ENCODE measurements around the gene GABRP. TPM values are rescaled to one million over a fixed set of nuclear protein-coding genes. Genes with fewer than 3 reads are reported as not detected.

GABRP gene
- total RNA-seq, 6 donors from 2014 or later, result 0.20 to 5.3 (median 0.28) TPM; not detected in 2

GRCh38 chr5:170748951-170749471 is 34.5 kb upstream of the GABRP start:
- Histone ChIP-seq H3K4me1 (peaks cover 21 to 37% (median 35%) of the 10 kb centered on the region in 4 donors), H3K9me3 (no peaks in the 10 kb centered on the region), H3K4me3 (no peak overlapping the region), H3K27ac (no peak overlapping the region), H3K27me3 (no peaks in the 10 kb centered on the region), H3K36me3 (no peaks in the 10 kb centered on the region)
- WGBS, 2 donors, result 59 to 67% methylated on average over 11 to 13 of the region's 13 CpGs
- DNase-seq, result no peak
- TF ChIP-seq EP300 (IDR thresholded peaks at IDR 0.05) (no peak), POLR2AphosphoS5 (IDR thresholded peaks at IDR 0.05) (no peak)
- ATAC-seq (ENCODE audit: low FRiP score in 2 of 2), result no peak

GRCh38 chr5:170749911-170750431 is 33.6 kb upstream of the GABRP start:
- ATAC-seq (ENCODE audit: low FRiP score in 2 of 2) (no peak), DNase-seq (no peak)
- Histone ChIP-seq H3K27me3 (no peaks in the 10 kb centered on the region), H3K27ac (no peak overlapping the region), H3K4me1 (peaks cover 12 to 28% (median 25%) of the 10 kb centered on the region in 4 donors), H3K9me3 (no peaks in the 10 kb centered on the region), H3K36me3 (no peaks in the 10 kb centered on the region), H3K4me3 (no peak overlapping the region)
- TF ChIP-seq, protein P1, sequence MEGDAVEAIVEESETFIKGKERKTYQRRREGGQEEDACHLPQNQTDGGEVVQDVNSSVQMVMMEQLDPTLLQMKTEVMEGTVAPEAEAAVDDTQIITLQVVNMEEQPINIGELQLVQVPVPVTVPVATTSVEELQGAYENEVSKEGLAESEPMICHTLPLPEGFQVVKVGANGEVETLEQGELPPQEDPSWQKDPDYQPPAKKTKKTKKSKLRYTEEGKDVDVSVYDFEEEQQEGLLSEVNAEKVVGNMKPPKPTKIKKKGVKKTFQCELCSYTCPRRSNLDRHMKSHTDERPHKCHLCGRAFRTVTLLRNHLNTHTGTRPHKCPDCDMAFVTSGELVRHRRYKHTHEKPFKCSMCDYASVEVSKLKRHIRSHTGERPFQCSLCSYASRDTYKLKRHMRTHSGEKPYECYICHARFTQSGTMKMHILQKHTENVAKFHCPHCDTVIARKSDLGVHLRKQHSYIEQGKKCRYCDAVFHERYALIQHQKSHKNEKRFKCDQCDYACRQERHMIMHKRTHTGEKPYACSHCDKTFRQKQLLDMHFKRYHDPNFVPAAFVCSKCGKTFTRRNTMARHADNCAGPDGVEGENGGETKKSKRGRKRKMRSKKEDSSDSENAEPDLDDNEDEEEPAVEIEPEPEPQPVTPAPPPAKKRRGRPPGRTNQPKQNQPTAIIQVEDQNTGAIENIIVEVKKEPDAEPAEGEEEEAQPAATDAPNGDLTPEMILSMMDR (IDR thresholded peaks at IDR 0.05), result no peak
- TF ChIP-seq POLR2A (IDR thresholded peaks at IDR 0.05), result no peak
- TF ChIP-seq POLR2AphosphoS5 (IDR thresholded peaks at IDR 0.05), result no peak
- TF ChIP-seq EP300 (IDR thresholded peaks at IDR 0.05), result no peak
- WGBS, 2 donors, result 62 to 76% methylated on average over 7 of the region's 7 CpGs

DNA sequence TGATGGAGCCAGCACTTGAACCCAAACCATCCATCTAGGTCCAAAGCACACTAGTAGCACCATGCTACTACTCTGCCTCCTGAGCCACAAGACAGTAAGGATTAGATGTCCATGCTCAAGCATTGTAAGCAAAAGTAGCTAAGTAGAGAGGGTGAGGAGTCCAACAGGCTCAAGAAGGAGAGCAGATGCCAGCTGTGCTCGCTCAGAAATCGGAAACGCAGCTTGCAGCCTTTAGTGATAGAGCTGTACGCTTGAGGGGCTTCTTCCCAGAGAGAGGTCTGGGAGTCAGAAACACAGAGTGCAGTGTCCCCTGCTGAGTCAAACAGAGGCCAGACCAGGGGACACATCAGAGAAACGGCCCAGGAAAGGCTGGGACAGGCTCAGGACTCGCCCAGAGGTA is 32.7 kb upstream of the GABRP start:
- ATAC-seq (ENCODE audit: low FRiP score in 2 of 2), result no peak
- Histone ChIP-seq H3K4me1 (peaks cover 5 to 24% (median 18%) of the 10 kb centered on the region in 4 donors), H3K36me3 (no peaks in the 10 kb centered on the region), H3K27ac (no peak overlapping the region), H3K9me3 (no peaks in the 10 kb centered on the region), H3K4me3 (no peak overlapping the region), H3K27me3 (no peaks in the 10 kb centered on the region)
- no peak for DNase-seq
- WGBS, 2 donors, result 84% methylated on average over 6 of the region's 6 CpGs
- TF ChIP-seq POLR2AphosphoS5 (IDR thresholded peaks at IDR 0.05) (no peak), EP300 (IDR thresholded peaks at IDR 0.05) (no peak), POLR2A (IDR thresholded peaks at IDR 0.05) (no peak)
- TF ChIP-seq, protein P1 (IDR thresholded peaks at IDR 0.05), result no peak

- TF ChIP-seq EP300 (IDR thresholded peaks at IDR 0.05), result no peak
- TF ChIP-seq POLR2A (IDR thresholded peaks at IDR 0.05), result no peak
- TF ChIP-seq, protein P1 (IDR thresholded peaks at IDR 0.05), result no peak
- no peak for TF ChIP-seq POLR2AphosphoS5 (IDR thresholded peaks at IDR 0.05)
- 66 to 88% methylated on average over 11 of the region's 11 CpGs for WGBS, 2 donors
- no peaks in the 10 kb centered on the region for H3K9me3 ChIP-seq
- DNase-seq, result no peak
- no peaks in the 10 kb centered on the region for H3K27me3 ChIP-seq
- ATAC-seq (ENCODE audit: low FRiP score in 2 of 2), result no peak
- H3K27ac ChIP-seq, result no peak overlapping the region
- no peaks in the 10 kb centered on the region for H3K36me3 ChIP-seq
- H3K4me3 ChIP-seq, result no peak overlapping the region
- H3K4me1 ChIP-seq, result peaks cover 0 to 24% (median 17%) of the 10 kb centered on the region in 4 donors
Observed at GRCh38 chr5:170751631-170752030, 31.9 kb upstream of the GABRP start.

- no peak for ATAC-seq (ENCODE audit: low FRiP score in 2 of 2)
- Histone ChIP-seq H3K27ac (no peak overlapping the region), H3K4me3 (no peak overlapping the region), H3K27me3 (no peaks in the 10 kb centered on the region), H3K4me1 (peaks cover 1 to 33% (median 23%) of the 10 kb centered on the region in 4 donors), H3K36me3 (no peaks in the 10 kb centered on the region), H3K9me3 (no peaks in the 10 kb centered on the region)
- no peak for DNase-seq
- TF ChIP-seq POLR2A (IDR thresholded peaks at IDR 0.05) (no peak), POLR2AphosphoS5 (IDR thresholded peaks at IDR 0.05) (no peak), EP300 (IDR thresholded peaks at IDR 0.05) (no peak)
- TF ChIP-seq, protein P1 (IDR thresholded peaks at IDR 0.05), result no peak
- WGBS, 2 donors, result 53 to 60% methylated on average over 3 to 10 of the region's 10 CpGs
Observed at GRCh38 chr5:170752257-170753215, 31.0 kb upstream of the GABRP start.
